Panc1 (cell line): ENCODE results near the gene FCHSD2. TPM values are rescaled to one million over a fixed set of nuclear protein-coding genes. Genes with fewer than 3 reads are reported as not detected.

ENCODE experiments used
- ATAC-seq: fragments of 200-7000 bp; cut with Tn5 transposase; 2 replicates; pipeline ENCODE4 v1.9.1; 2020; ENCODE audit warnings: mild to moderate bottlenecking, moderate library complexity
- BruUV-seq: library from RNA; stranded (reverse); fragments of 400-500 nt; replicated peaks from 2 replicates; lab custom pipeline; 2021; lab: Mats Ljungman, UMichigan
- CTCF ChIA-PET: fragments of 300-600 bp; sonication (Branson Sonifier 250); formaldehyde crosslinking; loops from one replicate; lab custom pipeline; 2022; ENCODE audit warnings: antibody characterized with exemption; lab: Charles Lee
- POLR2A ChIA-PET: fragments of 300-600 bp; sonication (Branson Sonifier 250); formaldehyde crosslinking; loops from one replicate; lab custom pipeline; 2022; ENCODE audit warnings: antibody characterized with exemption; lab: Charles Lee
- DNase-seq: peaks from one replicate; pipeline ENCODE4 v3.0.0-alpha.2; 2010; ENCODE audit warnings: low read depth, low spot score
- H3K27ac ChIP-seq: 2 replicates; pipeline ENCODE4 v1.5.1; 2011; ENCODE audit warnings: mild to moderate bottlenecking, low read length, inconsistent platforms
- H3K27me3 ChIP-seq: fragments of 200-500 bp; sonication (Bioruptor generic); 2 replicates; pipeline ENCODE4 v1.6.0; 2014; ENCODE audit warnings: low read length, inconsistent platforms; ENCODE audit not compliant: control insufficient read depth, insufficient read depth
- H3K36me3 ChIP-seq: fragments of 200-500 bp; sonication (Bioruptor generic); 2 replicates; pipeline ENCODE4 v1.5.1; 2014; ENCODE audit warnings: inconsistent platforms, mild to moderate bottlenecking, low read length, moderate library complexity; ENCODE audit not compliant: control insufficient read depth, insufficient read depth
- H3K4me1 ChIP-seq: 2 replicates; pipeline ENCODE4 v1.5.1; 2011; ENCODE audit warnings: inconsistent platforms, mild to moderate bottlenecking, low read length, moderate library complexity; ENCODE audit not compliant: control insufficient read depth, insufficient read depth
- H3K4me3 ChIP-seq, 2 experiments: 2 replicates each; pipeline ENCODE4 v1.5.1; 2011 to 2012; ENCODE audit warnings: low read depth in 2 of 2, low read length in 2 of 2, mild to moderate bottlenecking in 2 of 2, inconsistent platforms in 1 of 2, moderate library complexity in 1 of 2
- H3K9me3 ChIP-seq: fragments of 200-500 bp; sonication (Bioruptor generic); 2 replicates; pipeline ENCODE4 v1.5.1; 2014; ENCODE audit warnings: low read depth, mild to moderate bottlenecking, inconsistent platforms, low read length, moderate library complexity; ENCODE audit not compliant: control insufficient read depth, insufficient read depth
- CTCF ChIP-seq: fragments of 450-650 bp; IDR thresholded peaks from 2 replicates; pipeline ENCODE4 v1.5.1; 2017; ENCODE audit warnings: mild to moderate bottlenecking
- POLR2AphosphoS5 ChIP-seq: IDR thresholded peaks from 2 replicates; pipeline ENCODE4 v1.6.1; 2012; ENCODE audit warnings: mild to moderate bottlenecking, low read depth, low read length, moderate library complexity
- REST ChIP-seq, 2 experiments: IDR thresholded peaks; 2 replicates each; pipeline ENCODE4 v1.6.1; 2011 to 2012; ENCODE audit warnings: low read depth in 2 of 2, control low read depth in 1 of 2, low read length in 1 of 2, mild to moderate bottlenecking in 1 of 2, moderate library complexity in 1 of 2; ENCODE audit not compliant: insufficient read depth in 1 of 2
- SIN3A ChIP-seq: IDR thresholded peaks from 2 replicates; pipeline ENCODE4 v1.6.1; 2012; ENCODE audit warnings: low read depth, mild to moderate bottlenecking, low read length, moderate library complexity, borderline replicate concordance; ENCODE audit not compliant: insufficient read depth
- TCF7L2 ChIP-seq: IDR thresholded peaks from 2 replicates; pipeline ENCODE4 v1.6.1; 2011; ENCODE audit warnings: mild to moderate bottlenecking, low read depth, low read length, inconsistent platforms
- in situ Hi-C: cut with HindIII; loops from 2 replicates; pipeline ENCODE4 v1.10.0; 2016; ENCODE audit warnings: low sequenced_read_pairs, low pct_unique_long_range_greater_than_20kb
- intact Hi-C: fragments of 100-400 bp; cut with micrococcal nuclease; formaldehyde crosslinking; loops from one replicate; pipeline ENCODE4 v1.10.0; 2022; ENCODE audit not compliant: unreplicated experiment
- total RNA-seq: library from RNA; stranded (reverse); gene quantifications from one replicate; pipeline ENCODE4 v1.2.1, GENCODE V29; 2021; ENCODE audit not compliant: unreplicated experiment

The FCHSD2 gene
- total RNA-seq, 1 experiment from 2014 or later = 31.8 TPM

GRCh38 chr11:72802822-72803221 is 339.3 kb downstream of the FCHSD2 start:
- ATAC-seq (no peak), DNase-seq (no peak)
- H3K27me3 ChIP-seq = no peaks in the 10 kb centered on the region
- TF ChIP-seq REST (IDR thresholded peaks at IDR 0.05; ENCODE audit: insufficient read depth in 1 of 2, low read depth in 2 of 2, low read length in 1 of 2) = no peak
- no peak for TF ChIP-seq SIN3A
- TF ChIP-seq TCF7L2 = no peak
- no peak for TF ChIP-seq CTCF
- TF ChIP-seq POLR2AphosphoS5 = no peak
- in situ Hi-C loops = no loop called here
- intact Hi-C loops = no loop called here
- H3K27ac ChIP-seq = no peak overlapping the region
- H3K4me3 ChIP-seq = no peak overlapping the region
- H3K4me1 ChIP-seq = no peaks in the 10 kb centered on the region
- no TSS peak for BruUV-seq
- H3K9me3 ChIP-seq = no peaks in the 10 kb centered on the region
- no peaks in the 10 kb centered on the region for H3K36me3 ChIP-seq
- CTCF ChIA-PET = no interaction called here
- POLR2A ChIA-PET = interaction anchor here (0.7 kb wide), 1 partner anchor 9 kb away, joined by 4 read pairs; the partner anchor contains the start of gene STARD10

GRCh38 chr11:72799441-72799840 is 342.7 kb downstream of the FCHSD2 start:
- no TSS peak for BruUV-seq
- in situ Hi-C loops = no loop called here
- DNase-seq = no peak

More at GRCh38 chr11:72799441-72799840, 342.7 kb downstream of the FCHSD2 start:
- Histone ChIP-seq H3K4me1 (peaks cover 2% of the 10 kb centered on the region), H3K36me3 (no peaks in the 10 kb centered on the region), H3K27ac (no peak overlapping the region), H3K4me3 (no peak overlapping the region), H3K9me3 (no peaks in the 10 kb centered on the region), H3K27me3 (no peaks in the 10 kb centered on the region)
- POLR2A ChIA-PET = no interaction called here
- CTCF ChIA-PET = no interaction called here
- TF ChIP-seq POLR2AphosphoS5 = no peak
- TF ChIP-seq REST (IDR thresholded peaks at IDR 0.05; ENCODE audit: insufficient read depth in 1 of 2, low read depth in 2 of 2, low read length in 1 of 2) = no peak
- no peak for TF ChIP-seq TCF7L2
- TF ChIP-seq CTCF = no peak
- TF ChIP-seq SIN3A = no peak
- intact Hi-C loops = no loop called here
- ATAC-seq = no peak
